NCI-H2227 (cell line): ENCODE data around the gene GPR171.
A peak's percentile ranks its signal among the peaks of the same experiment; 100 is the strongest.
"Not testable (repeated sequence)": the region's sequence is repeated elsewhere in the genome, so short reads cannot be mapped to it uniquely, and the experiment has no call there.

ENCODE experiments used
- DNase-seq: peaks from one replicate; lab custom pipeline; 2025; ENCODE audit not compliant: unreplicated experiment; lab: John Stamatoyannopoulos, UW

The GPR171 gene

GRCh38 chr3:151203051-151203420 is at the start of gene GPR171:
Gene GPR171 (minus strand): TSS chr3:151203216. CDS start chr3:151199386, 3,830 bp downstream.
- no peak for DNase-seq

- no peak for DNase-seq
Measured at GRCh38 chr3:151248772-151249337, 45.8 kb upstream of the GPR171 start.

GRCh38 chr3:151242006-151242405 is 39.0 kb upstream of the GPR171 start:
- not testable (repeated sequence) for DNase-seq

- DNase-seq = no peak
Measured at GRCh38 chr3:151236736-151237135, 33.7 kb upstream of the GPR171 start.

GRCh38 chr3:151236316-151236715 is 33.3 kb upstream of the GPR171 start:
- no peak for DNase-seq

GRCh38 chr3:151234825-151235224 is 31.8 kb upstream of the GPR171 start:
- no peak for DNase-seq

GRCh38 chr3:151232991-151233390 is 30.0 kb upstream of the GPR171 start:
- DNase-seq = no peak

- not testable (repeated sequence) for DNase-seq
Measured at GRCh38 chr3:151232403-151232802, 29.4 kb upstream of the GPR171 start.

GRCh38 chr3:151230646-151231045 is 27.6 kb upstream of the GPR171 start:
- no peak for DNase-seq

- DNase-seq = no peak
Measured at GRCh38 chr3:151228666-151229040, 25.6 kb upstream of the GPR171 start.

- peak; percentile 67 for DNase-seq
Measured at GRCh38 chr3:151227807-151228665, 25.0 kb upstream of the GPR171 start.

- no peak for DNase-seq
Measured at GRCh38 chr3:151227266-151227806, 24.3 kb upstream of the GPR171 start.

- DNase-seq = no peak
Measured at GRCh38 chr3:151226825-151227224, 23.8 kb upstream of the GPR171 start.

- no peak for DNase-seq
Measured at GRCh38 chr3:151226088-151226563, 23.1 kb upstream of the GPR171 start.

GRCh38 chr3:151225040-151225975 is 22.3 kb upstream of the GPR171 start:
- no peak for DNase-seq

GRCh38 chr3:151224268-151224866 is 21.4 kb upstream of the GPR171 start:
- no peak for DNase-seq

- DNase-seq = no peak
Measured at GRCh38 chr3:151219056-151219455, 16.0 kb upstream of the GPR171 start.

- no peak for DNase-seq
Measured at GRCh38 chr3:151218136-151218535, 15.1 kb upstream of the GPR171 start.

- DNase-seq = no peak
Measured at GRCh38 chr3:151216641-151217607, 13.9 kb upstream of the GPR171 start.

- no peak for DNase-seq
Measured at GRCh38 chr3:151214459-151214858, 11.4 kb upstream of the GPR171 start.
